WI38 (cell line): ENCODE measurements around the gene ADAMTSL4.

ENCODE experiments used
- H3K4me3 ChIP-seq: 2 replicates; pipeline ENCODE4 v1.5.1; 2011; ENCODE audit warnings: low read depth, mild to moderate bottlenecking, control low read depth, low read length
- TF ChIP-seq, protein P1 (sequence below): IDR thresholded peaks from 2 replicates; pipeline ENCODE4 v1.5.1; 2012; ENCODE audit warnings: low read depth, mild to moderate bottlenecking, control low read depth, low read length

ADAMTSL4 gene

GRCh38 chr1:150521196-150521968, 27.8 kb upstream of the ADAMTSL4 start:
- TF ChIP-seq, protein P1, sequence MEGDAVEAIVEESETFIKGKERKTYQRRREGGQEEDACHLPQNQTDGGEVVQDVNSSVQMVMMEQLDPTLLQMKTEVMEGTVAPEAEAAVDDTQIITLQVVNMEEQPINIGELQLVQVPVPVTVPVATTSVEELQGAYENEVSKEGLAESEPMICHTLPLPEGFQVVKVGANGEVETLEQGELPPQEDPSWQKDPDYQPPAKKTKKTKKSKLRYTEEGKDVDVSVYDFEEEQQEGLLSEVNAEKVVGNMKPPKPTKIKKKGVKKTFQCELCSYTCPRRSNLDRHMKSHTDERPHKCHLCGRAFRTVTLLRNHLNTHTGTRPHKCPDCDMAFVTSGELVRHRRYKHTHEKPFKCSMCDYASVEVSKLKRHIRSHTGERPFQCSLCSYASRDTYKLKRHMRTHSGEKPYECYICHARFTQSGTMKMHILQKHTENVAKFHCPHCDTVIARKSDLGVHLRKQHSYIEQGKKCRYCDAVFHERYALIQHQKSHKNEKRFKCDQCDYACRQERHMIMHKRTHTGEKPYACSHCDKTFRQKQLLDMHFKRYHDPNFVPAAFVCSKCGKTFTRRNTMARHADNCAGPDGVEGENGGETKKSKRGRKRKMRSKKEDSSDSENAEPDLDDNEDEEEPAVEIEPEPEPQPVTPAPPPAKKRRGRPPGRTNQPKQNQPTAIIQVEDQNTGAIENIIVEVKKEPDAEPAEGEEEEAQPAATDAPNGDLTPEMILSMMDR: no peak

DNA sequence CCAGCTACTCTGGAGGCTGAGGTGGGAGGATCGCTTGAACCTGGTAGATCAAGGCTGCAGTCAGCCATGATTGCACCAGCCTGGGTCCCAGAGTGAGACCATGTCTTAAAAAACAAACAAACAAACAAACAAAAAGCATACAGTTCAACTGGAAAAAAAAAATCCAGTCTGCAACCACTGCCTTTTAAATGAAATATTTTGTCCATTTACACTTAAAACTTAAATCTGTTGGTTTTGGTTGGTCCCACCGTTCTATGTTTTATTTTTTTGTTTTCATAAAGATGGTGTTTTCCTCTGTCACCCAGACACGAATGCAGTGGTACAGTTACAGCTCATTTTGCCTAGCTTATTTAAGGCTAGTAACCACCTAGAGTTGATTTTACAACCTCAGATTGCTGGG, 23.9 kb upstream of the ADAMTSL4 start:
- H3K4me3 ChIP-seq: no peak overlapping the region
- TF ChIP-seq, protein P1: no peak

More at GRCh38 chr1:150521196-150521968, 27.8 kb upstream of the ADAMTSL4 start:
- no peak overlapping the region for H3K4me3 ChIP-seq

DNA sequence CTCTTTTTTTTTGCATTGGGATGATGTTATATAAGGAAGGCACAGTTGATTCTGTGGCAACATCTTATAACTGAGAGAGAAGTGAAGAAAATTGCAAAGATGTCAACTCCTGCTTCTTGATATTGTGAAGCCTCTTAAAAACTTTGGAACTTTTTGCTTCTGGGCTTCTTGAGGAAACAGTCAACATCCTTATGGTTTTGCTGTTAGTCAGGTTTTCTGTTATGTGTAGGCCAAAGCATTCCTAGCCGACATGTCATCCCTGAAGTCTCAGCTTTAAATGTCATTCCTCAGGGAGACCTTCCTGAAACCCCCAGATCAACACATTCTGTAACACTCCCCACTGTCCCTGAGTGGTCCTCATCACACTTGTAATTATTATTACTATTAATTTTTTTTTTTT, 21.0 kb upstream of the ADAMTSL4 start:
- TF ChIP-seq, protein P1: no peak

DNA sequence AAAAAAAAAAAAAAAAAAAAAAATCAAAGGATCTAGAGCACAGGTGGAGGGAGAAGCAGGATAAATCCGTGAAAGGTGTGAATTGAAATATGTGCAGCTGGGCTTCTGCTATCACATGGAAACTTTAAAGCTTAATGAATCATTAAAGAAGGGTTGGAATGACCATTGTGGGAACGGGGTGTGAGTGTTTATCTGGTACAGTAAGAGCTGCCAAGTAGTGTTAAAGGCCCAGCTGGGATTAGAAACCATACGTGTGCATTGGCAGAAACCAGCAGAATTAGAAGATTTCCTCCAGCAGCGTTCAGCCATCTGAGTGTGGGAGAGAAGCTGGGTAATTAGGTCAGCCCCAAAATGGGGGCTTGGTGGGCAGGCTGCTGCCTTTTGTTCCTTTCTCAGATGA, 20.2 kb upstream of the ADAMTSL4 start:
- no peak overlapping the region for H3K4me3 ChIP-seq
- TF ChIP-seq, protein P1: no peak

More for the DNA sequence above, 21.0 kb upstream of the ADAMTSL4 start:
- H3K4me3 ChIP-seq: no peak overlapping the region

DNA sequence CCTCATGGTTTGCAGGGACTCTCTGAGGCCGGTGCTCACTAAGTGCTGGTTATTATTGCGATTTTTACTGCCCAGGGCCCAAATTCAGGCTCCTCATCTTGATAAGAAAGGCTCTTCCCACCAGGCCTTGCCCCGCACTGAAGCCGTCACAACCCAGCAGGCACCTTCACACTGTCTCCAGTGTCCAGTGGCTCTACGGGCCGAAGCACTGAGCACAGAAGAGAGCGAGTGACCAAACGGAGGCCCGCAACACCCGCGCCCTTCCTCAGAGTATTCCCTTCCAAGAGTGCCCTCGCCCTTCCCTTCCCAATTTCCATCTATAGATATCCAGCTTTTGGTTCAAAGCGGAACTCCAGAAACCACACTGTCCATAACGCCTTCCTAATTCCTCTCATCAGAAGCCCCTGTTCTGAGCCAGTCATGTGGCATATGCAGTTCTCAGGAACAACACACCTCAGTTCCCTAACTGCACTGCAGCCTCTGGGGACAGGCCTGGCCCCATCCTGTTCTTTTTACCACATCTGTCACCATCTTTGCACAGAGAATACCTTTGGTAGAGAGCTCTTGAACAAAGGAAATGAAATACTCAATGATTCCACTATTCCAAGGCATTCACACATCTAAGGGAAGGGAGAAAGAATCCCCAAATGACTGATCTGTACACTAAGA, 18.6 kb upstream of the ADAMTSL4 start:
- TF ChIP-seq, protein P1: no peak
- no peak overlapping the region for H3K4me3 ChIP-seq

DNA sequence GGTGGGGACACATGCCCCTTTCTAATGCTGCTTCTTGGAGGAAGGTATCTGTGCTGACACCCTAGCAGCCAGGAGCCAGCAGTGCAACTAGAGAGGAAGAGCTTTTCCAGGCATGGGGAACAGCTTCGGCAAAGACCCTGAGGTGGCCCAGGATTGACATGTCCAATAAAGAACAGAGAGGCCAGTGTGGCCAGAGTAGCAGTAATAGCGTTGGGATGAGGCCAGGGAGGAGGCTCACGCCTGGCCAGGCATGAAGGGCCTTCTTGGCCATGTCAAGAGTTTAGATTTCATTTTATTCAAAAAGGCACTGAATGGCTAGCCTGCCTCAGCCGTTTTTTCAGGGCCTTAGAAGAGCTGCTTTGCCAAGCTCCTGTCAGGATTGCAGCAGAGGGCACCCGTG, 16.3 kb upstream of the ADAMTSL4 start:
- TF ChIP-seq, protein P1: no peak

DNA sequence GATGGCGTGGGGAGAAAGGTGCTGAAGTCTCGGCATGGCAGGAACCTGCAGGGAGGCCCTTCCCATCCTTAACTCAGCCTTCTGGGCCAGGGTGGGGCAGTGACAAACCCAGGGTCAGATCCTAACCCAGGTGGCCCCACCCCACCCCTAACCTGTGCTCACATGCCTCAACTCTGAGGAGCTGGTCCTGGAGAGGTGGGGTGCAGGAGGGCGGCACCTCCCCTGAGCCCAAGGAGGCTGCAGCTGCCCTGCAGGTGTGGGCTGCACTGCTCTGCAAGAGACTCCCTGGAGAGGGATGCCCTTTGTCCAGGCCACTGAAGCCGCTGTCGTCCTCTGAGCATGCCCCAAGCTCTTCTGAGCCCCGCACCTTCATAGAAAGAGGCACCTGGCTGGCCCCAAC, 15.2 kb upstream of the ADAMTSL4 start:
- TF ChIP-seq, protein P1: no peak
- H3K4me3 ChIP-seq: no peak overlapping the region

More for the DNA sequence above, 16.3 kb upstream of the ADAMTSL4 start:
- H3K4me3 ChIP-seq: no peak overlapping the region
